C4-2B (cell line): ENCODE data around the gene TIAM2.

Experiments used
- CTCF ChIP-seq: fragments of 450-650 bp; conservative IDR thresholded peaks from 2 replicates; pipeline ENCODE4 v1.5.1; 2017; ENCODE audit warnings: mild to moderate bottlenecking
- ZFX ChIP-seq: fragments of 450-650 bp; IDR thresholded peaks from 2 replicates; pipeline ENCODE4 v1.6.1; 2017

- no peak for TF ChIP-seq CTCF
- no peak for TF ChIP-seq ZFX
Measured at GRCh38 chr6:155274106-155274505, 279.0 kb downstream of the TIAM2 start.
